Superior temporal gyrus (tissue), 1 donor: ENCODE data around the gene TMEM151B.
"Not testable (repeated sequence)": the region's sequence is repeated elsewhere in the genome, so short reads cannot be mapped to it uniquely, and the experiment has no call there.

ENCODE experiments used
- DNase-seq: peaks from one replicate; pipeline ENCODE4 v3.0.0-alpha.2; 2016; ENCODE audit errors: extremely low spot score

TMEM151B gene

GRCh38 chr6:44304282-44305199, 34.3 kb downstream of the TMEM151B start:
- no peak for DNase-seq

- no peak for DNase-seq
These were observed 35.0 kb downstream of the TMEM151B start for GRCh38 chr6:44305200-44305725.

- no peak for DNase-seq
These were observed 36.5 kb downstream of the TMEM151B start for GRCh38 chr6:44306710-44307109.

GRCh38 chr6:44307217-44307616, 37.0 kb downstream of the TMEM151B start:
- no peak for DNase-seq

GRCh38 chr6:44309092-44309491, 38.8 kb downstream of the TMEM151B start:
- no peak for DNase-seq

GRCh38 chr6:44309631-44310030, 39.4 kb downstream of the TMEM151B start:
- DNase-seq, result no peak

- no peak for DNase-seq
These were observed 40.0 kb downstream of the TMEM151B start for GRCh38 chr6:44310241-44310640.

- DNase-seq, result no peak
These were observed 41.1 kb downstream of the TMEM151B start for GRCh38 chr6:44311304-44311703.

- DNase-seq, result no peak
These were observed 41.5 kb downstream of the TMEM151B start for GRCh38 chr6:44311767-44312166.

GRCh38 chr6:44312901-44313788, 42.9 kb downstream of the TMEM151B start, which contains the start of gene AARS2:
Gene AARS2, minus strand, starts transcription at chr6:44313347. Its CDS starts 24 bp downstream, at chr6:44313323.
- peak; percentile 89 for DNase-seq

GRCh38 chr6:44314657-44315056, 44.4 kb downstream of the TMEM151B start:
- not testable (repeated sequence) for DNase-seq

- no peak for DNase-seq
These were observed 45.3 kb downstream of the TMEM151B start for GRCh38 chr6:44315516-44315915.

- DNase-seq, result no peak
These were observed 45.7 kb downstream of the TMEM151B start for GRCh38 chr6:44315951-44316350.

GRCh38 chr6:44316481-44316880, 46.2 kb downstream of the TMEM151B start:
- no peak for DNase-seq

GRCh38 chr6:44317136-44317631, 46.9 kb downstream of the TMEM151B start:
- DNase-seq, result not testable (repeated sequence)

GRCh38 chr6:44321210-44321609, 51.0 kb downstream of the TMEM151B start:
- no peak for DNase-seq

GRCh38 chr6:44327096-44327495, 56.8 kb downstream of the TMEM151B start:
- DNase-seq, result no peak

GRCh38 chr6:44327760-44328159, 57.5 kb downstream of the TMEM151B start:
- DNase-seq, result no peak

- DNase-seq, result not testable (repeated sequence)
These were observed 58.0 kb downstream of the TMEM151B start for GRCh38 chr6:44328203-44328602.

- no peak for DNase-seq
These were observed 59.6 kb downstream of the TMEM151B start for GRCh38 chr6:44329858-44330257.

GRCh38 chr6:44332585-44332984, 62.3 kb downstream of the TMEM151B start:
- no peak for DNase-seq
